Activated CD8-positive, alpha-beta memory T cell treated with anti-CD3 and anti-CD28 coated beads for 4 hours (primary cell): ENCODE data around the gene TNP2.
"Not testable (repeated sequence)": the region's sequence is repeated elsewhere in the genome, so short reads cannot be mapped to it uniquely, and the experiment has no call there.

Experiments used
- DNase-seq, 2 donors: peaks; one replicate each; pipeline ENCODE4 v3.0.0-alpha.2; 2020; ENCODE audit warnings: low read depth in 2 of 2

Gene TNP2

DNA sequence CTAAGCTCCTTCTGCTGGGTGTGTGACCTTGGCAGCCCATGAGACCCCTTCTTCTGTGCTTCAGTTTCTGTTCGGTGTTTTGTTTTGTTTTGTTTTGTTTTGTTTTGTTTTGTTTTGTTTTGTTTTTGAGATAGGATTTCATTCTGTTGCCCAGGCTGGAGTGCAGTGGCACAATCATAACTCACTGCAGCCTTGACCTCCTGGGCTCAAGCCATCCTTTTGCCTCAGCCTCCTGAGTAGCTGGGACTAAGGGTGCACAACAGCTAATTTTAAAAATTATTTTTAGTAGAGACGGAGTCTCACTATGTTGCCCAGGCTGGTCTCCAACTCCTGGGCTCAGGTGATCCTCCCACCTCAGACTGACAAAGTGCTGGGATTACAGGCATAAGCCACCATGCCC lies 48.6 kb downstream of the TNP2 start:
- not testable (repeated sequence) for DNase-seq

DNA sequence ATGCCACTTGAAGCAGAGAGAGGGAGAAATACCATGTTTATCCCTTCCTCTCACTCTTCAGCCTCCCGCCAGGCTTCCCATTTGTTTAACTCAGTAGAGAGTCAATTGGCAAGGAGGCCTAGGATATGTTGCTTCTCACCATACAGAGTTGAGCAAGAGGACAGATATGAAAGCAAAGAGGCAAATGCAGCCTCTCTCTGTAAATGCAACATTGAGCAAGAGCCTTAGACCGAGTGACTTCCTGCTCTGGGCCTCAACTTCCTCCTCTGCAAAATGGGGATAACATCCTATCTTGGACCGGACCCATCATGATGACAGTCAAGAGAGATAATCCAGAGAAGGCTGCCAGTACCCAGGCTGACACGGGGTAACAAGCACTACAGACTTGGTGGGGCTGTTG lies 49.9 kb downstream of the TNP2 start:
- no peak for DNase-seq

DNA sequence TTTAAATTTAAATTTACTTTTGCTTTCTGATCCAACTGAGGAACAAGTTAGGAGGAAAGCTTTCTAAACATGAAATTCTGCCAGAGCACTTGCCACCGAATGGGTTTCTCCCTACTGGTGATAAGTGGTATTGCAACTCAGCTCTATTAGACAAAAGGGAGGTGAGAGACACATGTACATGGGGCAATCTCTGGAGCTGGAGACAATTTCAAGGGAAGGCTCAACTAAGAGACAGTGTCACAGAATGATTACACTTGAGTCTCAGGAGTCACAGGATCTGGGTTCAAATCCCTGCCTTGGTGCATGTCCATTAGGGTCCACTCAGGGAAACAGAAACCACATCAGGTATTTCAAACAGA lies 50.5 kb downstream of the TNP2 start:
- DNase-seq = no peak
